Testis (tissue), 2 donors: Measurements from ENCODE around the gene SUFU.

Experiments used
- POLR2A ChIP-seq: fragments of 450-650 bp; IDR thresholded peaks from one replicate; pipeline ENCODE4 v1.6.1; 2017; ENCODE audit warnings: antibody characterized with exemption, mild to moderate bottlenecking, moderate library complexity
- TF ChIP-seq, protein P1 (sequence below), 3 experiments: fragments of 450-650 bp in 2 of 3; fragments of 200-600 bp in 1 of 3; sonication (generic) in 1 of 3; IDR thresholded peaks; one replicate each; pipeline ENCODE4 v1.5.1; 2016 to 2019; ENCODE audit warnings: antibody characterized with exemption in 3 of 3, mild to moderate bottlenecking in 2 of 3, moderate library complexity in 1 of 3

DNA sequence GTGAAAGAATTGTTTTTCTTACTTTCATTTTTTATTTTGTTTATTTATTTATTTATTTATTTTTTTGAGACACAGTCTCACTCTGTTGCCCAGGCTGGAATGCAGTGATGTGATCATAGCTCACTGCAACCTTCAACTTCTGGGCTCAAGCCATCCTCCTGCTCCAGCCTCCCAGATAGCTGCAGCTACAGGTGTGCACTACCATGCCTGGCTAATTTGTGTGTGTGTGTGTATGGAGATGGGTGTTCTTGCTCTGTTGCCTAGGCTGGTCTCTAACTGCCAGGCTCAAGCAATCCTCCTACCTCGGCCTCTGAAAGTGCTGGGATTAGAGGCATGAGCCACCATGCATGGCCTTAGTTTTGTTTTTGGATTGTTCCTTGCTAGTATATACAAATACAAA lies 85.1 kb downstream of the SUFU start:
- TF ChIP-seq, protein P1, sequence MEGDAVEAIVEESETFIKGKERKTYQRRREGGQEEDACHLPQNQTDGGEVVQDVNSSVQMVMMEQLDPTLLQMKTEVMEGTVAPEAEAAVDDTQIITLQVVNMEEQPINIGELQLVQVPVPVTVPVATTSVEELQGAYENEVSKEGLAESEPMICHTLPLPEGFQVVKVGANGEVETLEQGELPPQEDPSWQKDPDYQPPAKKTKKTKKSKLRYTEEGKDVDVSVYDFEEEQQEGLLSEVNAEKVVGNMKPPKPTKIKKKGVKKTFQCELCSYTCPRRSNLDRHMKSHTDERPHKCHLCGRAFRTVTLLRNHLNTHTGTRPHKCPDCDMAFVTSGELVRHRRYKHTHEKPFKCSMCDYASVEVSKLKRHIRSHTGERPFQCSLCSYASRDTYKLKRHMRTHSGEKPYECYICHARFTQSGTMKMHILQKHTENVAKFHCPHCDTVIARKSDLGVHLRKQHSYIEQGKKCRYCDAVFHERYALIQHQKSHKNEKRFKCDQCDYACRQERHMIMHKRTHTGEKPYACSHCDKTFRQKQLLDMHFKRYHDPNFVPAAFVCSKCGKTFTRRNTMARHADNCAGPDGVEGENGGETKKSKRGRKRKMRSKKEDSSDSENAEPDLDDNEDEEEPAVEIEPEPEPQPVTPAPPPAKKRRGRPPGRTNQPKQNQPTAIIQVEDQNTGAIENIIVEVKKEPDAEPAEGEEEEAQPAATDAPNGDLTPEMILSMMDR (IDR thresholded peaks at IDR 0.05): no peak
- no peak for TF ChIP-seq POLR2A
